Measurements from ENCODE around the gene XPO1. TPM values are rescaled to one million over a fixed set of nuclear protein-coding genes. Genes with fewer than 3 reads are reported as not detected.
A peak's percentile ranks its signal among the peaks of the same experiment; 100 is the strongest.
"Not testable (repeated sequence)": the region's sequence is repeated elsewhere in the genome, so short reads cannot be mapped to it uniquely, and the experiment has no call there.

XPO1 gene
- total RNA-seq, 2 experiments from 2014 or later, result 198 to 203 TPM

DNA sequence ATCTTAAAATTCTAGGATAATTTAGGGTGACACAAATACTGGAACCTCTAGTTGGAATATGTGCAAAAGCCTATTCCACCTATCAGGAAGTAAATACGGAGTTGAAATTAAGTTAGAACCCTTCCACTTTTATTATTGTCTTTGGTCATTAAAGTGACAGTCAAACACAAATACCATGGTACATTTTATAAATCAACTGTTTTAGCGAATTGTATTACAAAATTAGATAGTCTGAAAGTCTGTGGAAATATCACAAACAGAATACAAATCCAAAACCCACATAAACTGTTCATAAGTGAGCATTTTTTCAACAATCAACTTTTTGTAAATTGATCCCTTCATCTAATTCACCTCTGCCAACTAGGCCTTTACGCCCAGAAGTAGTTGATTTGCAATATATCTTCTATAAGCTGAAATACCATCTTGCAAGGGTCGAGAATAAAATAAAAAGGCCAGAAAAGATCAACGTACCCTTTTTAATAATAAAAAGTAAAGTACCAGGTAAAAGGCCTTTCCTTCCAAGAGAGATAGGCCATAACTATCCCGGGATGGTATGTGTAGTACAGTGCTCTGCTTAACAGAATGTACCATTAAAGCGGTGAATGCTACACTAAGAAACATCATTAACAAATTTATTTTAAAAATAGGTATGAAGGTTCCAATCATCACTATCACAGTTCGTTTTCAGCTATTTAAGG is 68.6 kb downstream of the XPO1 start:
- Mint-ChIP-seq H3K27ac (peak overlapping the region; percentile 92), H3K36me3 (peaks cover 11% of the 10 kb centered on the region), H3K4me1 (peaks cover 33% of the 10 kb centered on the region), H3K4me3 (peak overlapping the region; percentile 88), H3K27me3 (no peaks in the 10 kb centered on the region), H3K9me3 (ENCODE audit: low read depth) (no peaks in the 10 kb centered on the region)
- no peak for DNase-seq
- no peak for ATAC-seq
- CTCF ChIA-PET, result interaction anchor here (0.7 kb wide), 1 partner anchor 10 kb away, joined by 3 read pairs; no protein-coding TSS in a partner anchor

DNA sequence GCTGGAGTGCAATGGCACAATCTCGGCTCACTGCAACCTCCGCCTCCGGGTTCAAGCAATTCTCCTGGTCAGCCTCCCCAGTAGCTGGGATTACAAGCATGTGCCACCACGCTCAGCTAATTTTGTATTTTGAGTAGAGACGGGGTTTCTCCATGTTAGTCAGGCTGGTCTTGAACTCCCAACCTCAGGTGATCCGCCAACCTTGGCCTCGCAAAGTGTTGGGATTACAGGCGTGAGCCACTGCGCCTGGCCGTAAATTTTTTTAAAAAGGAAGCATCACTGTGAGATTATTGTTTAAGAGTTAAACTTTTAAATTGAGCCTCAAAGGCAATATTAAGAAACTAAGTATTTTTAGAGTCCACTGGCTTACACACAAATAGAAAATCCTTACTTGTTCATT is 69.9 kb downstream of the XPO1 start:
- CTCF ChIA-PET, result interaction anchor here (1.1 kb wide), 1 partner anchor 67 kb away, joined by 3 read pairs; no protein-coding TSS in a partner anchor
- not testable (repeated sequence) for ATAC-seq; H3K27me3 Mint-ChIP-seq; H3K9me3 Mint-ChIP-seq (ENCODE audit: low read depth); DNase-seq
- peaks cover 11% of the 10 kb centered on the region for H3K36me3 Mint-ChIP-seq
- H3K27ac Mint-ChIP-seq, result peak overlapping the region; percentile 32
- peaks cover 40% of the 10 kb centered on the region for H3K4me1 Mint-ChIP-seq
- peak overlapping the region; percentile 88 for H3K4me3 Mint-ChIP-seq

- peaks cover 32% of the 10 kb centered on the region for H3K4me1 Mint-ChIP-seq
- H3K4me3 Mint-ChIP-seq, result no peak overlapping the region
- CTCF ChIA-PET, result no interaction called here
- ATAC-seq (no peak), DNase-seq (no peak)
- no peaks in the 10 kb centered on the region for H3K27me3 Mint-ChIP-seq
- no peaks in the 10 kb centered on the region for H3K9me3 Mint-ChIP-seq (ENCODE audit: low read depth)
- no peak overlapping the region for H3K27ac Mint-ChIP-seq
- peaks cover 11% of the 10 kb centered on the region for H3K36me3 Mint-ChIP-seq
These were observed 73.1 kb downstream of the XPO1 start for GRCh38 chr2:61465045-61465444.

- CTCF ChIA-PET, result no interaction called here
- no peak overlapping the region for H3K4me3 Mint-ChIP-seq
- ATAC-seq (no peak), DNase-seq (no peak)
- no peaks in the 10 kb centered on the region for H3K27me3 Mint-ChIP-seq
- no peaks in the 10 kb centered on the region for H3K9me3 Mint-ChIP-seq (ENCODE audit: low read depth)
- H3K36me3 Mint-ChIP-seq, result peaks cover 13% of the 10 kb centered on the region
- no peak overlapping the region for H3K27ac Mint-ChIP-seq
- H3K4me1 Mint-ChIP-seq, result peaks cover 28% of the 10 kb centered on the region
These were observed 74.2 kb downstream of the XPO1 start for GRCh38 chr2:61463769-61464475.

GRCh38 chr2:61461404-61461803 is 76.8 kb downstream of the XPO1 start:
- no peak overlapping the region for H3K27ac Mint-ChIP-seq
- H3K9me3 Mint-ChIP-seq (ENCODE audit: low read depth), result no peaks in the 10 kb centered on the region
- DNase-seq (no peak), ATAC-seq (no peak)
- H3K4me3 Mint-ChIP-seq, result no peak overlapping the region
- CTCF ChIA-PET, result no interaction called here
- H3K36me3 Mint-ChIP-seq, result peaks cover 9% of the 10 kb centered on the region
- H3K27me3 Mint-ChIP-seq, result no peaks in the 10 kb centered on the region
- H3K4me1 Mint-ChIP-seq, result peaks cover 25% of the 10 kb centered on the region

- ATAC-seq (no peak), DNase-seq (no peak)
- H3K36me3 Mint-ChIP-seq, result peaks cover 12% of the 10 kb centered on the region
- H3K27ac Mint-ChIP-seq, result no peak overlapping the region
- CTCF ChIA-PET, result interaction anchor here (1.0 to 1.2 kb wide), 3 partner anchors 10 to 136 kb away, joined by 3 to 4 read pairs (median 3); no protein-coding TSS in a partner anchor
- peaks cover 23% of the 10 kb centered on the region for H3K4me1 Mint-ChIP-seq
- H3K27me3 Mint-ChIP-seq, result no peaks in the 10 kb centered on the region
- no peaks in the 10 kb centered on the region for H3K9me3 Mint-ChIP-seq (ENCODE audit: low read depth)
- no peak overlapping the region for H3K4me3 Mint-ChIP-seq
These were observed 78.0 kb downstream of the XPO1 start for GRCh38 chr2:61460163-61460562.

DNA sequence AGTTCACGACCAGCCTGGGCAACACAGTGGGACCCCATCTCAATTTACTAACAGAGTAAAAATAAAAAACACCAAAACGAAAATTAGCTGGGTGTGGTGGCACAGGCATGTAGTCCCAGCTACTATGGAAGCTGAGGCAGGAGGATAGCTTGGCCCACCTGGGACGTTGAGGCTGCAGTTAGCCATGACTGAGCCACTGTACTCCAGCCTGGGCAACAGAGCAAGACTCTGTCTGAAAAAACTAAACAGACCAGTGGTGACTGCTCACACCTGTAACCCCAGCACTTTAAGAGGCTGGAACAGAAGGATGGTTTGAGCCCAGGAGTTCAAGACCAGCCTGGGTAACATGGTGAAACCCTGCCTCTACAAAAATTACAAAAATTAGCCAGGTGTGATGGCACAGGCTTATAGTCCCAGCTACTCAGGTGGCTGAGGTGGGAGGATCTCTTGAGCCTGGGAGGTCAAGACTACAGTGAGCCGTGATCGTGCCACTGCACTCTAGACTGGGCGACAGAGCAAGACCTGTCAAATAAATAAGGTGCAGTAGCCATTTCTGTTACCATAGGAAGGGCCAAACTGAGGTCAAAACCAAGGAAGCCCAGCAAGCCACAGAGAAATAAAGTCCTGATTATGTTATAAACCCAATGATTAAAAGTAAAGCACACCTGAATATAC is 81.3 kb downstream of the XPO1 start:
- no peak for DNase-seq
- CTCF ChIA-PET, result interaction anchor here (0.6 kb wide), 1 partner anchor 345 kb away, joined by 3 read pairs; no protein-coding TSS in a partner anchor
- no peaks in the 10 kb centered on the region for H3K27me3 Mint-ChIP-seq
- H3K9me3 Mint-ChIP-seq (ENCODE audit: low read depth), result no peaks in the 10 kb centered on the region
- H3K27ac Mint-ChIP-seq, result no peak overlapping the region
- peaks cover 18% of the 10 kb centered on the region for H3K4me1 Mint-ChIP-seq
- peaks cover 16% of the 10 kb centered on the region for H3K36me3 Mint-ChIP-seq
- no peak overlapping the region for H3K4me3 Mint-ChIP-seq
- no peak for ATAC-seq

GRCh38 chr2:61456070-61456745 is 81.9 kb downstream of the XPO1 start:
- H3K9me3 Mint-ChIP-seq (ENCODE audit: low read depth), result no peaks in the 10 kb centered on the region
- CTCF ChIA-PET, result no interaction called here
- peaks cover 20% of the 10 kb centered on the region for H3K36me3 Mint-ChIP-seq
- H3K27me3 Mint-ChIP-seq, result no peaks in the 10 kb centered on the region
- ATAC-seq, result no peak
- H3K4me1 Mint-ChIP-seq, result peaks cover 17% of the 10 kb centered on the region
- H3K4me3 Mint-ChIP-seq, result no peak overlapping the region
- DNase-seq, result no peak
- H3K27ac Mint-ChIP-seq, result no peak overlapping the region

- peaks cover 24% of the 10 kb centered on the region for H3K36me3 Mint-ChIP-seq
- ATAC-seq; H3K9me3 Mint-ChIP-seq (ENCODE audit: low read depth); CTCF ChIA-PET; H3K27ac Mint-ChIP-seq; DNase-seq; H3K27me3 Mint-ChIP-seq; H3K4me3 Mint-ChIP-seq: not testable (repeated sequence)
- peaks cover 20% of the 10 kb centered on the region for H3K4me1 Mint-ChIP-seq
These were observed 83.2 kb downstream of the XPO1 start for GRCh38 chr2:61454972-61455371.

- CTCF ChIA-PET, result no interaction called here
- no peak for ATAC-seq
- no peak overlapping the region for H3K27ac Mint-ChIP-seq
These were observed 83.8 kb downstream of the XPO1 start for GRCh38 chr2:61454383-61454782.

DNA sequence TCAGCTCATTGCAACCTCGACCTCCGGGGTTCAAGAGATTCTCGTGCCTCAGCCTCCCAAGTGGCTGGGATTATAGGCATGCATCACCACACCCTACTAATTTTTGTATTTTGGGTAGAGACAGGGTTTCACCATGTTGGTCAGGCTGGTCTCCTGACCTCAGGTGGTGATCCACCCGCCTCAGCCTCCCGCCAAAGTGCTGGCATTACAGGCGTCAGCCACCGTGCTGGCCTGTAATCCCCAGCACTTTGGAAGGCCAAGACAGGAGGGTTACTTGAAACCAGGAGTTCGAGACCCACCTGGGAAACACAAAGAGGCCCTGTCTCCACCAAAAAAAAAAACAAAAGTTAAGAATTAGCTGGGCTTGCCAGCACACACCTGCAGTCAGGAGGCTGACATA is 85.8 kb downstream of the XPO1 start:
- DNase-seq (no peak), ATAC-seq (no peak)
- CTCF ChIA-PET, result interaction anchor here (0.6 kb wide), 1 partner anchor 476 kb away, joined by 3 read pairs; no protein-coding TSS in a partner anchor
- peaks cover 2% of the 10 kb centered on the region for H3K9me3 Mint-ChIP-seq (ENCODE audit: low read depth)
- H3K4me3 Mint-ChIP-seq, result no peak overlapping the region
- peaks cover 30% of the 10 kb centered on the region for H3K36me3 Mint-ChIP-seq
- no peak overlapping the region for H3K27ac Mint-ChIP-seq
- H3K27me3 Mint-ChIP-seq, result no peaks in the 10 kb centered on the region
- H3K4me1 Mint-ChIP-seq, result peaks cover 6% of the 10 kb centered on the region

More at GRCh38 chr2:61454383-61454782, 83.8 kb downstream of the XPO1 start:
- peaks cover 20% of the 10 kb centered on the region for H3K4me1 Mint-ChIP-seq
- H3K4me3 Mint-ChIP-seq, result no peak overlapping the region
- peaks cover 26% of the 10 kb centered on the region for H3K36me3 Mint-ChIP-seq
- peaks cover 2% of the 10 kb centered on the region for H3K9me3 Mint-ChIP-seq (ENCODE audit: low read depth)
- no peak for DNase-seq
- H3K27me3 Mint-ChIP-seq, result no peaks in the 10 kb centered on the region

GRCh38 chr2:61451178-61451577 is 87.0 kb downstream of the XPO1 start:
- H3K4me1 Mint-ChIP-seq, result peaks cover 6% of the 10 kb centered on the region
- H3K9me3 Mint-ChIP-seq (ENCODE audit: low read depth), result peaks cover 2% of the 10 kb centered on the region
- H3K27ac Mint-ChIP-seq, result no peak overlapping the region
- peaks cover 31% of the 10 kb centered on the region for H3K36me3 Mint-ChIP-seq
- no peak overlapping the region for H3K4me3 Mint-ChIP-seq
- H3K27me3 Mint-ChIP-seq, result no peaks in the 10 kb centered on the region
- ATAC-seq (no peak), DNase-seq (no peak)
- CTCF ChIA-PET, result no interaction called here

DNA sequence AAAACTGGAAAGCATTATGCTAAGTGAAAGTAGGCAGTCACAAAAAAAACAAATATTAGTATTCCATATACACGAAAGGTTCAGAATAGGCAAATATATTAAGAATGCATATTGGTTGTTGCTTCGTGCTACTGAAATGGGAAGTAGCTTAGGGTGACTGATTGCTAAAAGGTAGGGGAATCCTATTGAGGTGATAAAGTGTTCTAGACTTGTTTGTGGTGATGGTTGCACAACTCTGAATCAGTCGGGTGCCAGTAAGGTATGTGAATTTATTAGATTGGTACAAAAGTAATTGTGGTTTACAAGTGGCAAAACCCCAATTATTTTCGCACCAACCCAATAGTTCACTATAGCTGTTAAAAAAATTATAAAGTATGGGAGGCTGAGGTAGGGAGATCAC is 88.0 kb downstream of the XPO1 start:
- ATAC-seq (no peak), DNase-seq (no peak)
- Mint-ChIP-seq H3K4me1 (peaks cover 6% of the 10 kb centered on the region), H3K4me3 (no peak overlapping the region), H3K27me3 (no peaks in the 10 kb centered on the region), H3K9me3 (ENCODE audit: low read depth) (peaks cover 2% of the 10 kb centered on the region), H3K36me3 (peaks cover 28% of the 10 kb centered on the region), H3K27ac (no peak overlapping the region)
- CTCF ChIA-PET, result interaction anchor here (1.5 kb wide), 1 partner anchor 9 kb away, joined by 4 read pairs; no protein-coding TSS in a partner anchor

Data from activated CD8-positive, alpha-beta memory T cell treated with anti-CD3 and anti-CD28 coated beads, Interleukin-2, amount 10 ng/mL, durations not matched to agents 7 days and 5 days (primary cell).